ENCODE measurements around the gene FAT4.

The FAT4 gene

DNA sequence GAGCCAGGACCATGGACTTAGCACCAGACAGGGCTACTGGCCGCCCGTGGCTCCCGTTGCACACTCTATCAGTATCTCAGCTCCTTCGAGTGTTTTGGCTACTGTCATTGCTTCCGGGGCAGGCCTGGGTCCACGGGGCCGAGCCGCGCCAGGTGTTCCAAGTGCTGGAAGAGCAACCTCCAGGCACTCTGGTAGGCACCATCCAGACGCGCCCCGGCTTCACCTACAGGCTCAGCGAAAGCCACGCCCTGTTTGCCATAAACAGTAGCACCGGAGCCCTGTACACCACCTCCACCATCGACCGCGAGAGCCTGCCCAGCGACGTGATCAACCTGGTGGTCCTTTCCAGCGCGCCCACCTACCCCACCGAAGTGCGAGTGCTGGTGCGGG is 1.6 kb downstream of the FAT4 start:
- peak; percentile 30 for DNase-seq (ENCODE audit: low spot score)
- in situ Hi-C loops (cut with MboI; ENCODE audit: low sequenced_read_pairs, unreplicated experiment), result loop anchor here (25.0 kb wide), 1 partner anchor 1096 kb away; no protein-coding TSS in a partner anchor
- TF ChIP-seq, protein P1, sequence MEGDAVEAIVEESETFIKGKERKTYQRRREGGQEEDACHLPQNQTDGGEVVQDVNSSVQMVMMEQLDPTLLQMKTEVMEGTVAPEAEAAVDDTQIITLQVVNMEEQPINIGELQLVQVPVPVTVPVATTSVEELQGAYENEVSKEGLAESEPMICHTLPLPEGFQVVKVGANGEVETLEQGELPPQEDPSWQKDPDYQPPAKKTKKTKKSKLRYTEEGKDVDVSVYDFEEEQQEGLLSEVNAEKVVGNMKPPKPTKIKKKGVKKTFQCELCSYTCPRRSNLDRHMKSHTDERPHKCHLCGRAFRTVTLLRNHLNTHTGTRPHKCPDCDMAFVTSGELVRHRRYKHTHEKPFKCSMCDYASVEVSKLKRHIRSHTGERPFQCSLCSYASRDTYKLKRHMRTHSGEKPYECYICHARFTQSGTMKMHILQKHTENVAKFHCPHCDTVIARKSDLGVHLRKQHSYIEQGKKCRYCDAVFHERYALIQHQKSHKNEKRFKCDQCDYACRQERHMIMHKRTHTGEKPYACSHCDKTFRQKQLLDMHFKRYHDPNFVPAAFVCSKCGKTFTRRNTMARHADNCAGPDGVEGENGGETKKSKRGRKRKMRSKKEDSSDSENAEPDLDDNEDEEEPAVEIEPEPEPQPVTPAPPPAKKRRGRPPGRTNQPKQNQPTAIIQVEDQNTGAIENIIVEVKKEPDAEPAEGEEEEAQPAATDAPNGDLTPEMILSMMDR (IDR thresholded peaks at IDR 0.05; ENCODE audit: borderline replicate concordance, control extremely low read depth, extremely low read depth, insufficient read depth, missing control alignments), result no peak

DNA sequence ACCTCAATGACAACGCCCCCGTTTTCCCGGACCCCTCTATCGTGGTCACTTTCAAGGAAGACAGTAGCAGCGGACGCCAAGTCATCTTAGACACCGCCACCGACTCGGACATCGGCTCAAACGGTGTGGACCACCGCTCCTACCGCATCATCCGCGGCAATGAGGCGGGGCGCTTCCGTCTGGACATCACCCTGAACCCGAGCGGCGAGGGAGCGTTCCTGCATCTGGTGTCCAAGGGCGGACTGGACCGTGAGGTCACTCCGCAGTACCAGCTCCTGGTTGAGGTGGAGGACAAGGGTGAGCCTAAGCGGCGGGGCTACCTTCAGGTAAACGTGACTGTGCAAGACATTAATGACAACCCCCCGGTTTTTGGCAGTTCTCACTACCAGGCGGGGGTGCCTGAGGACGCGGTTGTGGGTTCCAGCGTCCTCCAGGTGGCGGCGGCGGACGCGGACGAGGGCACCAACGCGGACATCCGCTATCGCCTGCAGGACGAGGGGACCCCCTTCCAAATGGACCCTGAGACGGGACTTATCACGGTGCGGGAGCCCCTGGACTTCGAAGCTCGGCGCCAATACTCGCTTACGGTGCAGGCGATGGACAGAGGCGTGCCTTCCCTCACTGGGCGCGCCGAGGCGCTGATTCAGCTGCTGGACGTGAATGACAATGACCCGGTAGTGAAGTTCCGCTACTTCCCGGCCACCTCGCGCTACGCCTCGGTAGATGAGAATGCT is 2.2 kb downstream of the FAT4 start:
- peak; percentile 23 for DNase-seq (ENCODE audit: low spot score)
- TF ChIP-seq, protein P1 (IDR thresholded peaks at IDR 0.05; ENCODE audit: borderline replicate concordance, control extremely low read depth, extremely low read depth, insufficient read depth, missing control alignments), result no peak
- in situ Hi-C loops (cut with MboI; ENCODE audit: low sequenced_read_pairs, unreplicated experiment), result loop anchor here (25.0 kb wide), 1 partner anchor 1095 kb away; no protein-coding TSS in a partner anchor

DNA sequence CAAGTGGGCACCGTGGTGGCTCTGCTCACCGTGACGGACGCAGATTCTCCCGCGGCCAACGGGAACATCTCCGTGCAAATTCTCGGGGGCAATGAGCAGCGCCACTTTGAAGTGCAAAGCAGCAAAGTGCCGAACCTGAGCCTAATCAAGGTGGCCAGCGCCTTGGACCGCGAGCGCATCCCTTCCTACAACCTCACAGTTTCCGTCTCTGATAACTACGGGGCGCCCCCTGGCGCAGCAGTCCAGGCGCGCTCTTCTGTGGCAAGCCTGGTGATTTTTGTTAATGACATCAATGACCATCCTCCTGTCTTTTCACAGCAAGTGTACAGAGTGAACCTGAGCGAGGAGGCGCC is 2.7 kb downstream of the FAT4 start:
- TF ChIP-seq, protein P1 (IDR thresholded peaks at IDR 0.05; ENCODE audit: borderline replicate concordance, control extremely low read depth, extremely low read depth, insufficient read depth, missing control alignments), result no peak
- in situ Hi-C loops (cut with MboI; ENCODE audit: low sequenced_read_pairs, unreplicated experiment), result loop anchor here (25.0 kb wide), 1 partner anchor 1095 kb away; no protein-coding TSS in a partner anchor

DNA sequence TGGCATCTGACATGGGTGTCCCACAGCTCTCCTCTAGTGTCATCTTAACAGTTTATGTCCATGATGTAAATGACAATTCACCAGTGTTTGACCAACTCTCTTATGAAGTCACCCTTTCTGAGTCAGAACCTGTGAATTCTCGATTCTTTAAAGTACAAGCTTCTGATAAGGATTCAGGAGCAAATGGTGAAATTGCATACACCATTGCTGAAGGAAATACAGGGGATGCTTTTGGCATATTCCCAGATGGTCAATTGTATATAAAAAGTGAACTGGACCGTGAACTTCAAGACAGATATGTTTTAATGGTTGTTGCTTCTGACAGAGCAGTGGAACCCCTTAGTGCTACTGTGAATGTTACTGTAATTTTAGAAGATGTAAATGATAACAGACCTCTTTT is 4.6 kb downstream of the FAT4 start:
- TF ChIP-seq, protein P1 (IDR thresholded peaks at IDR 0.05; ENCODE audit: borderline replicate concordance, control extremely low read depth, extremely low read depth, insufficient read depth, missing control alignments), result no peak
- no peak for DNase-seq (ENCODE audit: low spot score)
- in situ Hi-C loops (cut with MboI; ENCODE audit: low sequenced_read_pairs, unreplicated experiment), result loop anchor here (25.0 kb wide), 1 partner anchor 1093 kb away; no protein-coding TSS in a partner anchor

More for the DNA sequence above, 2.7 kb downstream of the FAT4 start:
- peak; percentile 11 for DNase-seq (ENCODE audit: low spot score)

DNA sequence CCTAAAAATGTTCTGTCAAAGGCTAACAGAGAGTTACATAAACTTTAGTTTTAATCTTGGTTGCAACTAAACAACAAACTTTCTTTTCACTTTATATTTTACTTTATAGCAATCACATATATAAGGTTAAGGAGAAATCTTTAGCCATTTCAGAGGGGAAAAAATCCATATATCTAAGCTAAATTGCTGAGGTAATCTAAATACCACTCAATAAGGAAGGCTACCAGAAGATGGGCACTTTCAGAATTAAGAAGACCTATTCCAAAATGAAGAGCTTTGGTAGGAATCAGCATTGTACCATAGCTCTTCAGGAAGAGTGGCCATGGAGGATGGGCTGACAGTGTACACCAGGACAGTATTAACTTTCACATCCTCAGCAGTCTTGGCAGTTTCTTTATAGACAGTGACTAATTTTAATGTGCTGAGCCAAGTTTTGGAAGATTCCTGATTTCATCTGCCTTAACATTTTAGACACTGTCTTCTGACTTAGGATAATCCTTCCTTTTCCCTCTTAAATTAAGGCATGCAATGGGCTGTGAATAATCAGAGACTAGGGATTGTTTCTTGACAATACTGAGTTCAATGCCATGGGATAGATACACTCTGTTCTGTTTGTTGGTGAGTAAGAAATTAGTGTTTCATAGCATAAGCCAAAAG is 7.1 kb downstream of the FAT4 start:
- in situ Hi-C loops (cut with MboI; ENCODE audit: low sequenced_read_pairs, unreplicated experiment), result loop anchor here (25.0 kb wide), 1 partner anchor 1090 kb away; no protein-coding TSS in a partner anchor
- DNase-seq (ENCODE audit: low spot score), result no peak
- TF ChIP-seq, protein P1 (IDR thresholded peaks at IDR 0.05; ENCODE audit: borderline replicate concordance, control extremely low read depth, extremely low read depth, insufficient read depth, missing control alignments), result no peak

DNA sequence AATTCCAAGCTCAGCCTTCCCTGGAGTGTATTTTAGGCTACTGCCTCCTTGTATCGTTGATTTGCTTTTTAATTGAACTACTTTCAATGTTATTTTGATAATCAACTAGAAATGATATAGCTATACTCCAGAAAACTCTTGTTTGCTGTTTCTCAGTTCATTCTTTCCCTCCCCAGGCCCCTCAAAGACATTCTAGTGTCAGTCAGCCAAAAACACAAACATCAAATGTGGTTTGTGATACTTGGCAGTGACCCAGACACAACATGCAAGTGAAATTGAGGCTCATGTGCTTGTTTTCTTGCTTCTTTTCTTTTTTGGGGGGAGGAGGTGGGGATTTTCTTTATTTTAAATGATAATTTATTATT is 7.6 kb downstream of the FAT4 start:
- DNase-seq (ENCODE audit: low spot score), result no peak
- in situ Hi-C loops (cut with MboI; ENCODE audit: low sequenced_read_pairs, unreplicated experiment), result loop anchor here (25.0 kb wide), 1 partner anchor 1090 kb away; no protein-coding TSS in a partner anchor
- TF ChIP-seq, protein P1 (IDR thresholded peaks at IDR 0.05; ENCODE audit: borderline replicate concordance, control extremely low read depth, extremely low read depth, insufficient read depth, missing control alignments), result no peak
